Mucosa of descending colon (tissue), 3 donors: Measurements from ENCODE around the gene IMPG1. TPM values are rescaled to one million over a fixed set of nuclear protein-coding genes. Genes with fewer than 3 reads are reported as not detected.

Experiments used
- ATAC-seq: fragments of 200-7000 bp; cut with Tn5 transposase; one replicate; pipeline ENCODE4 v1.9.1; 2020; ENCODE audit warnings: mild to moderate bottlenecking, moderate library complexity
- DNase-seq, 3 donors: peaks; one replicate each; pipeline ENCODE4 v3.0.0-alpha.2; 2020
- H3K36me3 ChIP-seq: fragments of 200-600 bp; one replicate; pipeline ENCODE4 v1.8.0; 2021; ENCODE audit warnings: low read depth, mild to moderate bottlenecking
- H3K4me1 ChIP-seq: fragments of 200-600 bp; one replicate; pipeline ENCODE4 v1.8.0; 2021; ENCODE audit warnings: low read depth, mild to moderate bottlenecking
- H3K4me3 ChIP-seq: fragments of 200-600 bp; one replicate; pipeline ENCODE4 v1.8.0; 2021; ENCODE audit warnings: mild to moderate bottlenecking
- H3K9me3 ChIP-seq: fragments of 200-600 bp; one replicate; pipeline ENCODE4 v1.8.0; 2021; ENCODE audit warnings: mild to moderate bottlenecking
- intact Hi-C, 2 donors: fragments of 100-400 bp; cut with DNase I in 1 of 2; cut with micrococcal nuclease in 1 of 2; formaldehyde crosslinking; loops; one replicate each; pipeline versions ENCODE4 v1.11.0 to v1.11.1; 2022; cut with DNase I, micrococcal nuclease
- total RNA-seq, 3 donors: library from RNA; stranded (reverse); fragmentation: NEBNext Ultra II Directional in 2 of 3; extraction: Animal tissue kit (Norgen Biotek cat#: 25700) in 2 of 3; gene quantifications; one replicate each; pipeline versions ENCODE4 v1.2.1 to v1.2.4, GENCODE V29; 2021 to 2023
- TF ChIP-seq, protein P1 (sequence below): fragments of 200-600 bp; IDR thresholded peaks from one replicate; pipeline ENCODE4 v1.8.0; 2022; ENCODE audit warnings: antibody characterized with exemption, mild to moderate bottlenecking
- donor health status: DM: no; HTN: no; CAD: no; lungs with moderate emphysema.
- donor health status: DM: no; HTN: no; CAD: no.
- donor health status: DM: no; HTN: yes; CAD: no.

Gene IMPG1
- total RNA-seq, 3 donors from 2014 or later, result not detected

- intact Hi-C loops, result loop anchor here in 1 of 2 donors (10.0 kb wide), 1 partner anchor 1517 kb away; no protein-coding TSS in a partner anchor
- no peaks in the 10 kb centered on the region for H3K9me3 ChIP-seq
- TF ChIP-seq, protein P1, sequence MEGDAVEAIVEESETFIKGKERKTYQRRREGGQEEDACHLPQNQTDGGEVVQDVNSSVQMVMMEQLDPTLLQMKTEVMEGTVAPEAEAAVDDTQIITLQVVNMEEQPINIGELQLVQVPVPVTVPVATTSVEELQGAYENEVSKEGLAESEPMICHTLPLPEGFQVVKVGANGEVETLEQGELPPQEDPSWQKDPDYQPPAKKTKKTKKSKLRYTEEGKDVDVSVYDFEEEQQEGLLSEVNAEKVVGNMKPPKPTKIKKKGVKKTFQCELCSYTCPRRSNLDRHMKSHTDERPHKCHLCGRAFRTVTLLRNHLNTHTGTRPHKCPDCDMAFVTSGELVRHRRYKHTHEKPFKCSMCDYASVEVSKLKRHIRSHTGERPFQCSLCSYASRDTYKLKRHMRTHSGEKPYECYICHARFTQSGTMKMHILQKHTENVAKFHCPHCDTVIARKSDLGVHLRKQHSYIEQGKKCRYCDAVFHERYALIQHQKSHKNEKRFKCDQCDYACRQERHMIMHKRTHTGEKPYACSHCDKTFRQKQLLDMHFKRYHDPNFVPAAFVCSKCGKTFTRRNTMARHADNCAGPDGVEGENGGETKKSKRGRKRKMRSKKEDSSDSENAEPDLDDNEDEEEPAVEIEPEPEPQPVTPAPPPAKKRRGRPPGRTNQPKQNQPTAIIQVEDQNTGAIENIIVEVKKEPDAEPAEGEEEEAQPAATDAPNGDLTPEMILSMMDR, result no peak
- no peak for ATAC-seq
- DNase-seq, result no peak
- no peaks in the 10 kb centered on the region for H3K4me1 ChIP-seq
- H3K36me3 ChIP-seq, result no peaks in the 10 kb centered on the region
- no peak overlapping the region for H3K4me3 ChIP-seq
Measured at GRCh38 chr6:75937846-75938245, 134.6 kb downstream of the IMPG1 start.

DNA sequence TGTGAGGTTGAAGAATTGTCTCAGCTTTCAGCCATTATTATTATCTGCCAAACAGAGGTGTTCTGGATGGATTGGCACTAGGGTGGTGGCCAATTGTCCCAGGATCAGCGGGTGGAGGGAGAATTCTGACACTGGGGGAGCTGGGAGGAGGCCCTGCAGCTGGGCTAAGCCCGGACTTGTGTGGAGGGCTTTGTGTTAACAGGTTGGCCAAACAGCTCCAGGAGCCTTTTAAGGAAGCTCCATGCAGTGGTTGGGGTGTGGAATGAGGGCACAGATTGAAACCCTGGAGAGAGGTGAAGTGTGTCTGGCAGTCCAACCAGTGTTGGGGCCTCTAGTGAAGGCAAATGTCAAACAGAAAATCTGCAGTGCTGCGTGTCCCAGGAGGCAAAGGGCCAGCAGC is 135.8 kb downstream of the IMPG1 start:
- TF ChIP-seq, protein P1, result no peak
- Histone ChIP-seq H3K4me1 (no peaks in the 10 kb centered on the region), H3K4me3 (no peak overlapping the region), H3K36me3 (no peaks in the 10 kb centered on the region), H3K9me3 (no peaks in the 10 kb centered on the region)
- intact Hi-C loops, result loop anchor here in 1 of 2 donors (10.0 kb wide), 1 partner anchor 1518 kb away; no protein-coding TSS in a partner anchor
- DNase-seq (no peak), ATAC-seq (no peak)

DNA sequence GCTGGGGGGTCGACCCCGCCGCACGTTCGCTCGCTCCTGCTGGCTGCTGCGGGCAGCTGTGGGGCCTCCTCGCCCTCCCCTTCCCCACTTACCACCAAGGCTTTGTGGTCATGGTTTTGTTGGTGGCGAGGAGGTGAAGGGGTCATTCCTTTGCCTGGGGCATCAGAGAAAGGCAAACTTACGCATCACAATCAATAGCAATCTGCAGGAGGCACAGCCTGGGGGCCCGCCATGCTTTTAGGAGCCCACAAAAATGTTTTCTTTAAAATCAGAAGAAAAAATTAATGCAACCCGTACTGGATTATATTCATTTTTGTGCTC is 137.0 kb downstream of the IMPG1 start:
- DNase-seq (no peak), ATAC-seq (no peak)
- intact Hi-C loops, result loop anchor here in 1 of 2 donors (10.0 kb wide), 1 partner anchor 1519 kb away; no protein-coding TSS in a partner anchor
- Histone ChIP-seq H3K9me3 (no peaks in the 10 kb centered on the region), H3K36me3 (no peaks in the 10 kb centered on the region), H3K4me1 (no peaks in the 10 kb centered on the region), H3K4me3 (no peak overlapping the region)
- TF ChIP-seq, protein P1, result no peak

DNA sequence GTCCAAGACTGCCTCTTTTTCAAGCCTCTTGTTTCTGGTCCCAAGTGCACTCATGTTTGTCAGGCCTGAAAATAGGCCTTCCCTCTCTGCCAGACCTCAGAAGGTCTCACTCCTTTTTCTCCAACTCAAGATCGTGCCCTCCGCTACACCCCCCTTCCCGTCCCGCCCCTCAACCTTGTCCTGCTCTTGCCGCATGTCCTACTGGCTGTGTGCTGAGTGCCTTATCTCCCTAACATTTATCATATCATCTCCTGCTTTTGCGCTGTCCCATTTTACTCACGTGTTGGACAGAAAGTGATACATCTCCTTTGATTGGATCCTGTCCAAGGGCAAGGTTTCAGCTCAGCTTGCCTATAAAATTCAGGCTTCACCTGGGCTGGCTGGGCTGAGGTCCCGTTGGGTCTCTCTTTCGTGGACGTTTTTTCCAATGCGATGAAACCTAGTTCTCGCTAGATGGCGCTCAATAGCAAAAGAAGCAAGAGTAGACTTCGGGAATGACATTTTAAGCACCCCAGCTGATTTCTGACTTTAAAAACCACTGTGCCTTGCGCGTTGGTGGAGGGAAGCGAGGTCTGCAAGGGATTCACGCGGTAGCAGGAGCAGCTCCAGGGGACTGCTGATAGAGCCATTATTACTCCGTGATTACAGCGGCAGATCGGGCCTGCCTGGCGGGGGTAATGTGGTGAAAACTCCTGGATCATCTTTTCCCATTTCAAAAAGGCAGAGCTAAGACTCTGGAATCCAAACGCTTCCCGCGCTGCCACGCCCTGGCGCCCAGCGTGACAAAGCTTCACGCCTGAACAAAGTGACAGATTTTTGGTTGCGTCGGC is 137.6 kb downstream of the IMPG1 start:
- no peaks in the 10 kb centered on the region for H3K36me3 ChIP-seq
- H3K4me3 ChIP-seq, result no peak overlapping the region
- TF ChIP-seq, protein P1, result peak; percentile 50
- peak; percentile 75 for ATAC-seq
- no peaks in the 10 kb centered on the region for H3K4me1 ChIP-seq
- peak in 1 of 3 donors; percentile 47 for DNase-seq
- no peaks in the 10 kb centered on the region for H3K9me3 ChIP-seq
- intact Hi-C loops, result loop anchor here in 1 of 2 donors (10.0 kb wide), 1 partner anchor 1520 kb away; no protein-coding TSS in a partner anchor

DNA sequence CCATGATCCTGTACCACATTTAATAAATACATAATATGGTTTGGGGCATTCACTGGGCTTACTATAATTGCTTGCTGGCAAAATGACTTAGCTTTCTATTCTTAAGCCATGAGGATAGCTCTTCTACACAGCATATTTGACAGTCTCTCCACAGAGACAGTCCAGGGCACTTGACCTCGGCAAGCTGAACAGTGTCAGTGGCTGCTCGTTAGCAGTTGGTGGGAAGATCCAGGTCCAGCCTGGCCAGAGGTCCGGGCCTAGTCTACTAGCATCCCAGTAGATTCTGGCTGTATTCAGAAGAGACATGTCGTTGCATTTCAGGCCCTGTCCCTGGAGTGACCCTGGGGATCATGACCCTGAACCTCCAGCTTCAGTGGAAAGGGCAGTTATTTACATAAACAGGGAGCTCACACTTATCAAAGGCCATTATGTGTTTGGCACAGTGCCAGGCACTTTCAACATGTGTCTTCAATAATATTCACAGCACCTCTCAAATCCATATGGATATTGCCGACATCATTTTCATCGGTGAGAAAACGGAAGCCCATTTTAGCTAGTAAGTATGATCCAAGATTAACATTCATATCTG is 139.0 kb downstream of the IMPG1 start:
- no peak overlapping the region for H3K4me3 ChIP-seq
- no peaks in the 10 kb centered on the region for H3K36me3 ChIP-seq
- no peak for DNase-seq
- no peaks in the 10 kb centered on the region for H3K9me3 ChIP-seq
- intact Hi-C loops, result loop anchor here in 1 of 2 donors (10.0 kb wide), 1 partner anchor 1521 kb away; no protein-coding TSS in a partner anchor
- H3K4me1 ChIP-seq, result no peaks in the 10 kb centered on the region
- TF ChIP-seq, protein P1, result no peak
- ATAC-seq, result no peak
